Vagina (tissue), 2 donors: ENCODE measurements around the gene SRRM4.

Source experiments
- CTCF ChIP-seq, 3 experiments: fragments of 450-650 bp in 2 of 3; fragments of 200-600 bp in 1 of 3; sonication (generic) in 1 of 3; IDR thresholded peaks; one replicate each; pipeline ENCODE4 v1.5.1; 2017 to 2019; ENCODE audit warnings: antibody characterized with exemption in 3 of 3, mild to moderate bottlenecking in 2 of 3, moderate library complexity in 2 of 3
- POLR2AphosphoS5 ChIP-seq, 2 donors: sonication (generic); formaldehyde crosslinking; IDR thresholded peaks; one replicate each; pipeline ENCODE4 v1.9.0; 2017; ENCODE audit warnings: antibody characterized with exemption in 2 of 2, mild to moderate bottlenecking in 2 of 2, low read depth in 1 of 2; ENCODE audit not compliant: insufficient read depth in 1 of 2

GRCh38 chr12:118980407-118981014, 830 bp upstream of the SRRM4 start:
- TF ChIP-seq POLR2AphosphoS5 (IDR thresholded peaks at IDR 0.05; ENCODE audit: insufficient read depth in 1 of 2, low read depth in 1 of 2) (no peak), CTCF (IDR thresholded peaks at IDR 0.05) (no peak)
